ES-I3 (cell line): ENCODE results near the gene IRGQ.
"Not testable (repeated sequence)": the region's sequence is repeated elsewhere in the genome, so short reads cannot be mapped to it uniquely, and the experiment has no call there.

ENCODE experiments used
- H3K36me3 ChIP-seq: 2 replicates; pipeline ENCODE4 v1.6.1; 2013; ENCODE audit warnings: mild to moderate bottlenecking, low read length, control low read depth, moderate library complexity; ENCODE audit not compliant: insufficient read depth
- H3K4me1 ChIP-seq: 2 replicates; pipeline ENCODE4 v1.6.1; 2013; ENCODE audit warnings: mild to moderate bottlenecking, control low read depth, low read length; ENCODE audit not compliant: insufficient read depth
- H3K9ac ChIP-seq: 2 replicates; pipeline ENCODE4 v1.6.1; 2013; ENCODE audit warnings: low read depth, mild to moderate bottlenecking, low read length, moderate library complexity
- H3K9me3 ChIP-seq: 2 replicates; pipeline ENCODE4 v1.6.1; 2013; ENCODE audit warnings: mild to moderate bottlenecking, low read length, moderate library complexity; ENCODE audit not compliant: control insufficient read depth, insufficient read depth

Gene IRGQ

DNA sequence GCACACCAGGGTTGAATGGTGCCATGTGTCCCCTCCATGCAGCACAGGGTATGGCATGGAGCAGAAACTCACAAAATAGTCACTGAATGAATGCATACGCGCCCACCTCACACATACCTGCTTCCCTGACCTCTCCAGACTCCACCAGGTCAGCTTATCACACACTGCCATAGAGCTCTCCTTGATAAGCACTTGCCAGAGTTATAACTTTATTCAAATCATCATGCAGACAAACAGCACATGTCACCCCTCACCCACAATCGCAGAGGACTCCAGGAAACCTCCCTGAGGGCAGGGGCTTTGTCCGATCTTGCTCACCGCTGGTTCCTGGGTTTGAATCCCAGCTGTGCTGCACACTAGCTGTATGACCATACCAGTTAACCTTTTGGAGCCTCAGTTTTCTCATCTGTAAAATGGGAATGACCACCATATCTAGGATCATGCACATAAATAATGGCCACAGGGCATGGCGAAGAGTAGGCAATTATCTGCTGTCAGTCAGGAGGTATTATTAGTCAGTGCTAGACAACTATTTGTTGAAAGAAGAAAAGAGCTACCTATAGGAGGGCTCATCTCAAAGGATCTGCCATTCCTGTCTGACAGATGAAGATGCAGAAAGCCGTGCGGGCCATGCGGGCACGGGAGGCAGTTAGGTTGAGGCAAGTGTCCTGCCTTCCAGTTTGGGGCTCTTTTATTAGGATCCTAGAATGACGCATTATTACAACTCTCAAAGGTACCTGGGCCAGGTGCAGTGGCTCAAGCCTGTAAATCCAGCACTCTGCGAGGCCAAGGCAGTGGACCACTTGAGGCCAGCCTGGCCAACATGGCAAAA is 34.6 kb downstream of the IRGQ start:
- no peak overlapping the region for H3K9ac ChIP-seq
- peaks cover 4% of the 10 kb centered on the region for H3K36me3 ChIP-seq
- H3K9me3 ChIP-seq = no peaks in the 10 kb centered on the region
- H3K4me1 ChIP-seq = no peaks in the 10 kb centered on the region

DNA sequence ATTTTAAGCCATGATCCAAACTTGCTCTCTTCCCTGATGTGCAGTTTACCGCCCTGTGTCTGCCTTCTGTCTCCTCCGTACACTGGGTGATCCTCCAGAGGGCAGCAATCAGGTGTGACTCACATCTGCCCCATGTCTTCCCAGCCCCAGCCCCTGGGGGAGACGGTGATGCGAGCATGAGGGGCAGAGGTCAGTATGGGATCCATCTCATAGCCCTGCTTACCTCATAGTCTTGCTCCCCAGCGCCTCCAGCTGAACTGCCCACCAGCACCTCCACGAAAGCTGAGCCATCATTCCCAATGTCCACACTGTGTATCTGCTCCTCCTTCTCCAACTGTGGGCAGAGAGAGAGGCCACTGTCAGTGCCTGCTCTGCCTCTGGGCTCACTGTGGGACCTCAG is 35.2 kb downstream of the IRGQ start:
- no peaks in the 10 kb centered on the region for H3K4me1 ChIP-seq
- H3K9me3 ChIP-seq = no peaks in the 10 kb centered on the region
- H3K36me3 ChIP-seq = peaks cover 4% of the 10 kb centered on the region
- no peak overlapping the region for H3K9ac ChIP-seq

DNA sequence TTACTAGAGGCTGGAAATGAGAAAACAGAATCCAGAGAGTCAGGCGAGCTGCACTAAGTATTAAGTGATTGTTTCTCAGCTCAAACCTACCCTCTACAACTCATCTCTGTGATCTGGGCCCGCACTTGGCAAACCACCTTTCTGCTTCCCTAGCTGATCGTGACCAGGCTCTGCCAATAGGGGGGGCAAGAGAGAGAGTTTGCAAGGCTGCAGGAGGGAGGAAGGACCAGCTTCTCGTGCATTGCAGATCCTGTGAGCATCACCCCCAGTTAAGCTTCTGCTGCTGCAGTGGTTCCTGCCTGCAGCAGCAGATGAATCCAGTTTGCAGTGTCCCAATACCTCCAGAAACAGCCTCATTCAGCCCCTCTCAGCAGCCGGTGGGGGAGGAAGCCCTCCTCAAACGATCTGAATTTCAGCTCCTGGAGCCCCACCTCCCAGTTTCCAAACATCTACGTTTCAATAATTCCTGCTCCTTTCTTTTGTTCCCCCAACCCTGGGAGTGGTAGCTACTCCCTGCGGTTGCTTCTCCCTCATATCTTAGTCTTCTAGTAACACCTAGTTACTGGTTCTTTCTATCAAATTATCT is 40.7 kb downstream of the IRGQ start:
- H3K4me1 ChIP-seq = no peaks in the 10 kb centered on the region
- H3K9ac ChIP-seq = no peak overlapping the region
- no peaks in the 10 kb centered on the region for H3K9me3 ChIP-seq
- H3K36me3 ChIP-seq = peaks cover under 1% of the 10 kb centered on the region

DNA sequence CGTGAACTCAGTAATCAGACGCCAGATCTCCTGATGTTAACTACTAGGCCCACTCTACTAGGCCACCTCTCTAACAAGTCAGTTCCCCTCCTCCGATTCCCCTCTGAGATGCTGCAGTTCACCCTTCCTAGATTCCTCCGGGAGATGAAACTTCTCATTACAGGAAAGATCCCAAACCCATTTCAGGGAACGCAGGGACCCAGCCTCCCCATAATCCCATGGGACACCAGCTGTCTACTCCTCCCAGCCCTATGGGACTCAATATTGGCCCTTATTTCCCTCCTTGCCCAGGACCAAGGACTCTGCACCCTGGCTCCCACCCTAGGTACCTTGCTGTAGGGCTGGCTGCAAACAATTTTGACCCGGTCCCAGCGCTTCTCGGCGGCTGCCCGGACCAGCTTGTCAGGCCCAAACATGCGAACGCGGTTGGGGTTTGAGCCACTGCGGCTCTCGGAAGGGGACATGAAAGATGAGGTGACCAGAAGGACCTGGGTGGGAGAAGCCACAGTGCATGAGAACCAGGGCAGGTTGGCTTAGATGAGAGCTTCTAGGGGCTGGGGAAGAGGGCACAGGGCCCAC is 41.5 kb downstream of the IRGQ start:
- peaks cover 3% of the 10 kb centered on the region for H3K36me3 ChIP-seq
- H3K9me3 ChIP-seq = no peaks in the 10 kb centered on the region
- H3K9ac ChIP-seq = no peak overlapping the region
- no peaks in the 10 kb centered on the region for H3K4me1 ChIP-seq

DNA sequence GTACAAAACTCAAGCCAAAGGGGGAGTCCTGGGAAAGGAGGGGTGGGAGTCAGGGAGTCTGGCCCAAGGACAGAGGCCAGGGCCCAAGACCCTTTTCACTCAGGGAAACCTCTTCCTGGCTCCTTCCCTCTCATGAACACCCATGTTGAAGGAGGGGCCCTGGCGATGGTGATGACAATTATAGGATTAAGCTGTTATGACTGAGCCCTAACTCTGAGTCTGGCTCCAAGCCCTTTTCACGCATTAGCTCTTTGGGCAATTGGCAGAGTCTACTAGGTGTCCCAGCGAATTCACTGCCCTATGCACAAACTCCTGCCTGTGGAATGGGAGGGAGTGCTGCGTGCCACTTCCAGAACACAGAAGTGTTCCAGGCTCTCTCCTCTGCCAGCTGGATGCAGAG is 42.3 kb downstream of the IRGQ start:
- Histone ChIP-seq H3K4me1 (no peaks in the 10 kb centered on the region), H3K9me3 (no peaks in the 10 kb centered on the region), H3K9ac (no peak overlapping the region), H3K36me3 (peaks cover 6% of the 10 kb centered on the region)

DNA sequence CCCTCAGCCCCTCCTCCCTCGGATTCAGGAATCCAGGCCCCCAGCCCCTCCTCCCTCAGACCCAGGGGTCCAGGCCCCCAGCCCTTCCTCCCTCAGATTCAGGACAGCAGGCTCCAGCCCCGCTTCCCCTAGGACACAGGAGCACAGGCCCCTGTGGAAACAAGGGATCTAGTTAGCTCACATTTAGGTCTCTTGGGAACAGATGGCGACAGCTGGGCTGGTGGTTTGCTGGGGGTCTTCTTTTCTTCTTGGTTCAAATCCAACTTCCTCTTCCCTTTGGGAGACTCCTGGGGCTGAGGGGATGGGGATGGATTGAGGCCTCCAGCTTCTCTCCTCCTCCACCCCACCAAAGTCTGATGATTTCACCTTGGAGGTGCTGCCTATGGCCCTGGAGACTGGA is 43.3 kb downstream of the IRGQ start:
- Histone ChIP-seq H3K36me3 (peaks cover 7% of the 10 kb centered on the region), H3K9me3 (no peaks in the 10 kb centered on the region), H3K4me1 (no peaks in the 10 kb centered on the region), H3K9ac (no peak overlapping the region)

DNA sequence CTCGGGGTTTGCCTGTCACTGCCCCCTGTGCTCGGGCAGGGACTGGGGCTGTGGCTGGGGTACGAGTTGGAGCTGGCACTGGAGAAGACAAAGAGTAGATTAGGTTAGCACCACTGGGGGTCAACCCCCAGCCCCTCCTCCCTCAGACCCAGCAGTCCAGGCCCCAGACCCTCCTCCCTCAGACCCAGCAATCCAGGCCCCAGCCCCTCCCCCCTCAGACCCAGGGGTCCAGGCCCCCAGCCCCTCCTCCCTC is 43.8 kb downstream of the IRGQ start:
- Histone ChIP-seq H3K36me3 (peaks cover 7% of the 10 kb centered on the region), H3K9me3 (no peaks in the 10 kb centered on the region), H3K9ac (no peak overlapping the region), H3K4me1 (no peaks in the 10 kb centered on the region)

DNA sequence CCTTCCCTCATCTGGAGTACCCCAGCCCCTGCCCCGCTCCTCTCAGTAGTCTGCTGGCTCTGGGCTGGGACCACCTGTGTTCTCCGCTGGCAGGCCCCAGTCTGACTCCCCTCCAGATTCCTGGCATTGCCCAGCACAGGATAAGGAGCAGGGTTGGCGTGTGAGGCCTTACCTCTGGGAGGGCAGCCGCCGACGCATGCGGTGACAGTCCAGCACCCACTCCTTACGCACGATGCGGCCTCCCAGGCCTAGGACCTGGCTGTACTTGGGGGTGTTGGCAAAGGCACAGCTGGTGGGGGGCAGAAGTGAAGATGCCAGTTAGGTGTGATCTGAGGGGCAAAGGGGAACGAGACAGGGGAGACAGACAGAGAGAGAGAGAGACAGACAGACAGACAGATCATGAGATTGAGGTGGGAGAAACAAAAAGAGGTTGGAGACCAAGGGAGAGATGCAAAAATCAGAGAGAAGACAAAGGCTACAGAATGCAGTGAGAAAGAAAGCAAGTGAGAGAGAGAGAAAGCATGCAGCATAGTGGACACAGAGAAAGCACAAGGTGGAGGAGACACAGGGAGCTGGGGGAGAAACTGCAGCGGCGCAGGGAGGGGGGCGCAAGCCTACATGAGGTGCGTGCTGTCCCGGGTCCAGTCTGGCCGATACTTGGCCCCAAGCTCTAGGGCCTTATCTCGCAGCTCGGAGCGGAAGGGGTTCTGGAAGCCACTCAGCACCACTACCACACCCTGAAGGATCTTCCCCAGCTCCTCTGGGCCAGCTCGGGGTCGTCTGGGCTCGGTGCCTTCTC is 44.3 kb downstream of the IRGQ start:
- Histone ChIP-seq H3K9me3 (no peaks in the 10 kb centered on the region), H3K9ac (no peak overlapping the region), H3K36me3 (peaks cover 7% of the 10 kb centered on the region), H3K4me1 (no peaks in the 10 kb centered on the region)

DNA sequence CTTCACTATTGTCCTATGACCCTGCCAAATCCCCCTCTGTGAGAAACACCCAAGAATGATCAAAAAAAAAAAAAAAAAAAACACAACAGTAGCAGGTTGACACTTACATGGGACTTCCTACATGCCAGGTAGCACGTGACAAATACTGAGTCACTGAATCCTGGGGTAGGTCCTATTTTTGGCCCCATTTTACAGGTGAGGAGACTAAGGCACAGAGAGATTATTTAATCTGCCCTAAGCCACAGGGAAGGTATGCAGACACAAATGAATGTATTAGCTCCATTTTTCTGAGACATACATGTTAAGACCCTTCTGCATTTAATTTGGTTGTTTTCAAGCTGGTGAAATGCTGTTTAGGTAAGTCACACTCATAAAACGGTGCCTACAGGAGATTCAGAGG is 47.2 kb downstream of the IRGQ start:
- H3K4me1 ChIP-seq = no peaks in the 10 kb centered on the region
- peaks cover 7% of the 10 kb centered on the region for H3K36me3 ChIP-seq
- H3K9me3 ChIP-seq = no peaks in the 10 kb centered on the region
- H3K9ac ChIP-seq = no peak overlapping the region

DNA sequence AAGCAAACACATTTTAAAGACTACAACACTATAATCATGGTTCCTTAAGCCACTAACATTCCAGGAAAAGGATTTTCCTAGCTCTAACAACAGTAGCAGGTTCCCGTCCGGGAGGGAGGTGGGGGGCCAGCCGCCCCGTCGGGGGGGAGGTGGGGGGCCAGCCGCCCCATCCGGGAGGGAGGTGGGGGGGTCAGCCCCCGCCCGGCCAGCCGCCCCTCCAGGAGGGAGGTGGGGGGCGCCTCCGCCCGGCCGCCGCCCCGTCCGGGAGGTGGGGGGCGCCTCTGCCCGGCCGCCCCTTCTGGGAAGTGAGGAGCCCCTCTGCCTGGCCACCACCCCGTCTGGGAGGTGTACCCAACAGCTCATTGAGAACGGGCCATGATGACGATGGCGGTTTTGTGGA is 48.0 kb downstream of the IRGQ start:
- H3K36me3 ChIP-seq, H3K9ac ChIP-seq, H3K9me3 ChIP-seq, H3K4me1 ChIP-seq: not testable (repeated sequence)

DNA sequence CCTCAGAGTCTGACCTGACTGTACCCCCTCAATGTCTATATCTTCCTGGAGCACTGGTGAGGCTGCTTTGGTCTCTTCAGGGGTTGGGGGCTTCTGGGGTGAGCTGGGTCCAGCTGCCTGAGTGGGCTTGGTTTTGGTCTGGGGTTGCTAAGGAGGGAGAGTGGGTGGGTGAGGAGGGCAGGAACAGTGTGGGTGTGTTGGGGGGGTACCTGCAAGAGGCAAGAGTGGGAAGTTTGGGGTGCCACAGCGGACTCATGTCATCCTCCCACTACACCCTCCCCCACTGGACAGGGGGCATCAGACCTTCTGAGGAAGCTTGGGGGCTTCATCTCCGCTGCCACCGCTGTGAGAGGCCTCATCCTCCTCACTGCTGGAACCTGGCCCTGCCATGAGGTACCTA is 49.4 kb downstream of the IRGQ start:
- no peak overlapping the region for H3K9ac ChIP-seq
- no peaks in the 10 kb centered on the region for H3K9me3 ChIP-seq
- H3K36me3 ChIP-seq = peaks cover 7% of the 10 kb centered on the region
- H3K4me1 ChIP-seq = no peaks in the 10 kb centered on the region

DNA sequence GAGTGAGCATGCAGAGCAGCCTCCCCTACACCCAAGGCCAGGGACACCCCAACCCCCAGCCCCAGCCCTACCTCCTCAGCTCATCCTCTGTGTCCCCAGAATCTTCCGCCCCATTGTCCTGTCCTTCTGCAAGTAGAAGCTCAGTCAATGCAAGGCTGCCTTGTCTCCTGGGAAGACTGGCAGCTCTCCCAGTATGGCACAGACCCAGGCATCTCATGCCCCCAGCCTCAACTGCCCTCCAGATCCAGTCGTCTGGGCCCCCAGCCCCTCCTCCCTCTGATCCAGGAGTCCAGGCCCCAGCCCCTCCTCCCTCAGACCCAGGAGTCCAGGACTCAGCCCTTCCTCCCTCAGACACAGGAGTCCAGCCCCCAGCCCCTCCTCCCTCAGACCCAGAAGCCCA is 50.0 kb downstream of the IRGQ start:
- no peaks in the 10 kb centered on the region for H3K4me1 ChIP-seq
- H3K9ac ChIP-seq = no peak overlapping the region
- H3K36me3 ChIP-seq = peaks cover 7% of the 10 kb centered on the region
- no peaks in the 10 kb centered on the region for H3K9me3 ChIP-seq

DNA sequence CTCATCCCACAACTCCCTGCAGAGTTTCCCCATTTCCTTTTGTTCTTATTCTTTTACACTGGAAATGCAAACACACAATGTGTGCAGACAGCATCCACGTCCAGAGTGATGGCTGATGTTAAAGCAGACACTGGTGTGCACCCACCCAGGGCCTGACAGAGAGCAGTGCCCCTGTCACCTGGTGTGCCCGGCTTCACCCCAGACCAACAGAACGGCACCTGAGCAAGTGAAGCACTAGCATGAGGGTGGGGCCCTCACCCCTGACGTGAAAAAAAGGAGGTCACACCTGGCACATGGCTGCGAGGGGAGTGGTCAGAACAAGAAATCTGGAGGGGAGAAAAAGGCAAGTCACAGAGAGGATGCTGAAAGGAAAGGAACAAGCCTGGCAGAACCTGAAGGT is 50.7 kb downstream of the IRGQ start:
- Histone ChIP-seq H3K9ac (no peak overlapping the region), H3K9me3 (no peaks in the 10 kb centered on the region), H3K4me1 (no peaks in the 10 kb centered on the region), H3K36me3 (peaks cover 10% of the 10 kb centered on the region)

DNA sequence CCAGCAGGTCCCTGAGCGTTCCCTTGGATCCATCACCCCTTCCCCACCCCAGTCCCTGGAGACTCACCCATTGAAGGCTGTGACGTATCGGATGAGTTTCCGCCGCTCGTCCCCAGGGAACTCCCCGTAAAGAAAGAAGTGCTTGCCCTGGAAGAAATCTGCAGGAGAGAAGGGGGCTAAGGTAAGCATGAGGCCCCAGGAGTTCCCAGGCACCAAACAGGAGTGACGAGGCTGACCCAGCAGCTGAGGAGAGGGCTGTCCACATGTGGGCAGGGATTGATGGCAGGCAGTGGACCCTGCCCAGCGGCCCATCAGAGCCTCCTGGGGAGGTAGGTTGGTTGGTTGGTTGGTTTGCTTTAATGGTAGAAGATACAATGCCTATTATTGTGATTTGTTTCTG is 51.9 kb downstream of the IRGQ start:
- no peak overlapping the region for H3K9ac ChIP-seq
- H3K9me3 ChIP-seq = peaks cover 4% of the 10 kb centered on the region
- H3K4me1 ChIP-seq = no peaks in the 10 kb centered on the region
- peaks cover 10% of the 10 kb centered on the region for H3K36me3 ChIP-seq
